CD4-positive, alpha-beta T cell treated with Interleukin-10 for 1 hour (primary cell): ENCODE measurements around the gene STARD3.

Source experiments
- DNase-seq: peaks from one replicate; pipeline ENCODE4 v3.0.0-alpha.2; 2020

Gene STARD3

DNA sequence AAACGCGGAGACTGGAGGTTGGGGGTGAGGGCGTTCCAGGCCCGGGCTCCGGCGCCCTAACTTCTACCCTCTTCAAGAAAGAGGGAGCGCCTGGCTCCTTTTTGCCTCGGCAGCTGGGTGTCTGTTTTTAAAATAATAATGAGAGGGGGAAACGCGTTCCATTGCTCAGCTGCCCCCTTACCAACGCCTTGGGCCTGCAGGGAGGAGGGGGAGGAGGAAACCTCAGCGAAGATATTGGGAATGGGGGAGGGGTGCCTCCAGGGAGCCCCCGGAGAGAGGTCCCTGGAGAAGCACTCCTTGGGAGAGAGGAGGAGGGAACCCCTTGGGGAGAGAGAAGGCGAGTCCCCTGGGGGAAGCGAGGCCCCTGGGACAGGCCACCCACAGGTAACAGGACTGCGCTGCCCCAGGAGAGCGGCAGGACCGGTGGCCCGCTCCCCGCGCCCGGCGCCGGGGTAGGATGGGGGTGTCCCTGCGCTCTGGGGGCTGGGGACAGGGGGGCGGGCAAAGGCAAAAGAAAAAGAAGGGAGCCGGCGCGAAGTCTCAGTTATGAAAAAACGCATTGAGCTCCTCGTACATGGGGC, 31.9 kb upstream of the STARD3 start:
- DNase-seq = no peak

DNA sequence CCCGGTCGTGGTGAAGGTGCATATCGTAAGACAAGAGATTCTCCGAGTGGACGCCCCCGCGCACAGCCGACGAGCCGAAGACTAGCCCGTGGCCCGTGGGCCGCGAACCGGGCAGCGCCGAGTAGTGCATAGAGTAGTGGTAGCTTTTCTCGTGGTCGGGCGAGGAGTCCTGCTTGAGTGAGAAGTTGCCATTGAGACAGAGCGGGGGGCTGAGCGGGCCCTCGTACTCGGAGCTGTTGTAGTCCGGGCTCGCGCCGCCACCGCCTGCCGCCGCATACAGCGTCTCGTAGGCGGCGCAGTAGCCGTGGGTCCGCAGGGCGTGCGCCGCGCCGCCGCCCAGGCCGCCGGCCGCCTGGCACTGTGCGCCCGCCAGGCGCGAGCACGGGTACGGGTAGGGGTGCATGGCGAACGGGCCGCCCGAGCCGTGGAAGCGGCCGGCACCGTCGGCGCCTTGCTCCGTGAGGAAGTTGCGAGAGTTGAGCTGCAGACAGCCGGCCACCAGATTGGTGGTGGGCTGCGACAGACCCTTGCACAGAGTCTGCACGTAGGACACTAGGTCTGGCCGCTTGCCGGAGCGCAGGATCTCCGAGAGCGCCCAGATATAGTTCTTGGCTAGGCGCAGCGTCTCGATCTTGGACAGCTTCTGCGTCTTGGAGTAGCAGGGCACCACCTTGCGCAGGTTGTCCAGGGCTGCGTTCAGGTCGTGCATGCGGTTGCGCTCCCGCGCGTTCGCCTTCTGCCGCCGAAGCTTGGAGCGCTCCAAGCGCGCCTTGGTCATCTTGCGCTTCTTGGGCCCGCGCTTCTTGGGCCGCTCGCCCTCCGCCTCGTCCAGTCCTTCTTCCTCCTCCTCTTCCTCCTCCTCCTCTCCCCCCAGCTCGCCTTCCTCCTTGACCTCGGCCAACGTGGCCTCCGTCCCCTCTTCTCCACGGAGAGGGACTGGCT, 31.2 kb upstream of the STARD3 start:
- no peak for DNase-seq

DNA sequence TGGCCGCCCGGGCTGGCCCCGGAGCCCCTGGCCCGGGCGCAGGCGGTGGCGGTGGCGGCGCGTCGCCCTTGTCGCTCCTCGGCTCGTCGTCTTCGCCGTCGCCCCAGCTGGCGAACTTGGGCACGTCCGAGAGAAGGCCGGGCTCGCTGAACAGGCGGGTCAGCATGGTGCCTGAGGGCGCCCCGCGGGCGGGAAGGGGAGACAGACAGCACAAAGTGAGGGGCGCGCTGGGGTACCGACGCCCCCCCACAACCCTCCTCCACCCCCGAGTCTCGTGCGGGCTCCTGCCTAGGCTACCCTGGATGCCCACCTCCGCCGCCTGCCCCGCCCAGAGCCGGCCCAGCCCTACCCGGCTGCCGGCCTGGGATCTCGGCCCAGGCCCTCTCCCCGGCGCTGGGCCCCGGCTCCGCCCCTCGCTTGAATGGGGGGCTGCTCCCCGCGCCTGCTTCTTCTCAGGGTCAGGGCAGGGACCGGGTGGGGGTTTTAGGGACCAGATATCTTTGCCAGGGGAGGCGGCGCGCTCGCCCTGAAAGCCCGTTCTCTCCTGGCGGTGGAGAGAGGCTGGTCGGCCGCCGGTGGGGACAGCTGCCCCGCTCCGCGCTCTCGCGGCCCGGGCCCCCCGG, 30.4 kb upstream of the STARD3 start:
- no peak for DNase-seq

DNA sequence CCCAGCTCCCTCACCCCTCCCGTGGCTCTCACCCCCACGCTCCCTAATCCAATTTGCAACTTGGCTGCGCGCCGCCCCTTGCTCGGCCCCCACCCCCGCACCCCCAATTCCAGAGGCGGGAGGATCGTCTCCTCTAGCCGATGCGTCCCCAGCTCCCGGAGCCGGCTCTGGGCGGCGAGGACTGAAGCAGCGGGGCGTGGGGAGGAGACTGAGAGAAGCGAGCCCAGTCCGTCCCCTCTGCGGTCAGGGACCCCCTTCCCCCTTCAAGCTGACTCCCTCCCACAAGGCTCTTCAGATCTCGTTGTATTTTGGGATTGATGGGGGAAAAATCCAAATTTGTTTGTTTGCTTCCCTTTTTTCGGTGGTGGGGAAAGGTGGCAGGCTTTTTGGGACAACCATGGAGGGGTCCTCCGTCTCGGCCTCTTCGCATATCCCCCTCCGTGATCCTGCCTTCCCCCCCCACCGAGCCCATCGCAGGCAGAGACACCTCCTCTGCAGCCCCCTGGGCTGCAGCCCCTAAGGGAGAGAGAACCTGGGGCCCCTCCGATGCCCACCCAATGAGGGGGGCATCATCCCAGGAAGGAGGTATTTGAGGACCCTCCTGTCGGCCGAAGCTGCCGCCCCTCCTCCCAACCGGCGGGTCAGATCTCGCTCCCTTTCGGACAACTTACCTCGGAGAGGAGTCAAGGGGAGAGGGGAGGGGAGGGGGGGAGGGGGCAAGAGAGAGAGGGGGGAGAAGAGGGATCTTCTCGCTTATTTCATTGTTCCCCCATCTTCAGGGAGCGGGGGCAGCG, 29.7 kb upstream of the STARD3 start:
- DNase-seq = no peak

DNA sequence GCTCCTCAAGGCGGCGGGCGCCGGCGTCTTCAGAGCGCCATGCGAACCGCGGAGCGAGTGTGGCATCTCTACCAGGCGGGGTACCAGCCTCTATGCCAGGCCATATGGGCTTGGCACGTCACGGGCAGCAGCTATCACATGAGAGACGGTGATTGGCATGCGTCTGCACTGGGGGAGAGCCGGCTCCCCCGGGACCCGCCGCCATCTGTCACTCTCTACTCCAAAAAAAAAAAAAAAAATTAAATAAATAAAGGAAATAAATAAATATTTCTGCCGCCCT, 29.2 kb upstream of the STARD3 start, which contains the start of gene NEUROD2:
NEUROD2 (minus strand) TSS at position 70 of the 280 bp plus-strand sequence. CDS start 1,321 bp downstream, outside the sequence.
- DNase-seq = no peak

DNA sequence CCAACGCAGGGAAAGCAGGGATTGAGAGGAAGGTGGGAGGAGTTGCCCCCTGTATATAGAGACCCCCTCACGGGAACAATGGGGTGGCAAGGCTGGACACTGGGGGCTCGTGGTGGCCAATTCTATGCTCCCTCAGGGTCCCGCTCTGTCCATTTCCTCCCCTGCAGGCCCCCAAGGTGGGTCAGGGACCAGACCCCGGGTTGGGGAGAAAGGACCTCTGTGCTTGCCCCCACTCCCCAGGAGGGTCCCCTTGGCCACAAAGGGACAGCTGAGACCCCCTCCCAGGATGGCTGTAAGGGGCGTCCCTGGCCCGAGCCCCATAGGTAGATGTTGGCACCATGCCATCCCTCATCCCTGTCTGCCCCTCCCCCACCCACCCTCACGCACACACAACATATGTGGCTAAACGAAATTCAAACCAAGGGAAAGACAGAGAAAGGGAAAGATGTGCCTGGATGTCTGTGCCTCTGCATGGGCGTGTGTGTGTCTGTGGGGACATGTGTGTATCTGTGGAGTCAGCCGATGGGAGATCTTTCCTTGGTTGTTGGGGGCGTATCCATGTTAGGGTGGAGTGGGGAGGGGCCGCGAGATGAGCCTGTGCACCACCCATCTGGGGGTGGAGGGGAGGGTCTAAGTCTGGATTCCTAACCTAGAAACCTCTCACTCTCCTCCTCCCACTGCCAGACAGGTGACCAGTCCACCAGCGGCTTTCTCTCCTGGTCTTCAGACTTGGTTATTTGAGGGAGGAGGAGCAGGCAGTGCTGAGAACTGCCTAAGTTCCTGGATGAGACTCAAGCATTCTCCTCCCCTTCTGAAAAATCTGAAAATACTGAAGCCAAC, 28.6 kb upstream of the STARD3 start:
- no peak for DNase-seq

DNA sequence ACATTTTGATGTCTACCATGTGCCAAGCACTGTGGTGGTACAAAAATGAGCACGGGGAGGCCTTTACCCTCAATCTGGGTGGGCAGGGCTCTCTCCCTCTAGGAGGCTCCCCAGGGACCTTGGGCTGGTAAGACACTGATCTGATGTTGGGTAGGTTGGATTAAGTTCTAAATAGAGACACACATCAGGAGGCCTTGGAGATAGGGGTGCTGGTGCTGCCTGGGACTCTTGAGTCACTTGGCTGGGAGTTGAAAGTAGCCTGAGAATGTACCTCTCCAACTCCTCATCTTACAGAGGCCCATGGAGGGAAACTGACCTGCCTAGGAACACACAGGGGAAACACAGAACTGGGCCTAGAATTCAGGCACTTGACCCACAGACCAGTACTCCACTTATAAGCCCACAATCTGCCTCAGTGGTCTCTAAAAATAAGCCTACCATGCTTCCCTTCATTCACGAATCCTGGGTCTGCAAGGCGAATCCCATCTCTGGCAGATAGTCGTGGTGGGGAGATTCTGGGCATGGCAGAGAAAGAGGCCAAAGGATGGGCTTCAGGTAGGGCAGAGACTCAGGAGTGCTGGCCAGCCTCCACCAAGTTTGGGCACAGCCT, 27.4 kb upstream of the STARD3 start:
- no peak for DNase-seq

DNA sequence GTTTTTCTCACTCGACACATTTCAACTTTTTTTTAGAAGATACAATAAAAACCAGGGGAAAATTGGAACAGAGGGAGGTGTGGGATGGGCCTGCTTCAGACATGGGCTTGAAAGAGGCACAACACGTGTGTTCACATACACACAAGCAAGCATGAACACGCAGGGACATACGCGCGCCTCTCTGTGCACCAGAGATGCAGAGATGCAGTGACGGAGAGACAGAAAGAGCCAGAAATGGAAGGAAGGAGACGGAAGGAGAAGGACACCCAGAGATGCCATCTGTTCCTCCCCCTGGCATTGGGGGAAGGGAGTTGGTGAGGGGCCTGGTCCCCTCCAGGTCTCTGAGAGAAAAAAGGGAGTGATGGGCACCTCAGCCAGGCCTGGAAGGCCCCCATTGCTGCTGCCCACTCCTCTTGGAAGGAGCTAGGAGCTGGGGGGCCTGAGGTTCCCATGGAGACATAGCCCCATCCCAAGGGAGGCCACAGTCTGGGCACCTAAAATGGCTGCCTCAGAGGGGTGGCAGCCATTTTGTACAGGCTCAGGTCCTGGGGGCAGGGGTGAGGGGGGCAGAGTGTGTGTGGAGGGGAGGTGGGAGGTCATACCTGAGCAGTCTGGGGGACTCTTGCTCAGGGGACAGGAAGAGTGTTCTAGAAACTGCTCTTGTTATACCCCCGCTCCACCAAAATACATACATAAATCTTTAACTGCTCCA, 25.4 kb upstream of the STARD3 start:
- no peak for DNase-seq

DNA sequence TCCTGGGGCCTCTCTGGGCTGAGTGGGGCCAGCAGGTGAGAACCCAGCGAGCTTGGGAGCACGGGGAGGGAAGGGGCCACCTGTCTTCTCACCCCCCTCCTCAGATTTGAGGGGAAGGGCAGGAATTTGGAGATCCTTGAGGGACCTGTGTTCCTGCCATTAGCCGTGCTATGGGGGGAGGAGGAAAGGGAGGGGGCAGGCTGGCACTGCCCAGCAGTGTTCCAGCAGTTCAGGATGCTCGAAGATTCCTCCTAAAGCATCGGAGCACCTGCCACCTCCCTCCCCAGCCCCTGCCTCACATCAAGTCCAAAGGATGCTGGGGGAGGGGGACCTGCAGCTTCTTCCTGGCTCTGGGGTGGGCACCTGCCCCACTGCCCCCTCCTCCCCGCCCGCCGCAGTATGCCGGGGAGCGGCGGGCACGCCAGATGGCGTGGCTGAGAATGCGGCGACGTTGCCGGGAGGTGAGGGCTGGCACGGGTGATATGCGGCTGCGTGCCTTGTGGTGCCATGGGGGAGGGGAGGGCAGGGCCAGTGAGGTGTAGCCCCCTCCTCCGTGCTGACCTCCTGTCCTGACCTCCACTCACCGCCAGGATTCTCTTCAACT, 24.6 kb upstream of the STARD3 start:
- no peak for DNase-seq

DNA sequence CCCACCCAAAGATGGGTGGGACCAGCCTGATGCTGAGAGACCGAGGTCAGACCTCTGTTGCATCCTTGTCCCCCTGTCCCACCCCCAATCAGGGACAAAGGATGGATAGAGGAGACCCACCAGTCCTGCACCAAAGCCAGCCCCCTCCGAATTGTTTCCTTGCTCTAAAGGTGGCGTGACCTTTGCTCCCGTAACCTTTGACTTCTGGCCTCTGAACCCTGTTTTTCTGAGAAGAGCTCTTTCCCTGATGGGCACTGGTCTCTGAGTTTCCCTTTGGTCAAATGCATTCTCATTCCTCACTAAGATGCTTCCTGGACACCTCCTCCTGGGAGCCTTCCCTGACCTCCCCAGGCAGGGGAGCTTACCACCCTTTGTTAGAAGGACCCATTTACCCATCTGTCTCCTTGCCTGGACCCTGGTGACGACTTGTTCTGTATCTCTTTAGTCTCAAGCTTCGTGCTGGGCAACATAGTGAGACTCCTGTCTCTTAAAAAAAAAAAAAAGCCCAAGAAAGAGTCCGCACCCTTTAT, 23.9 kb upstream of the STARD3 start:
- DNase-seq = no peak

DNA sequence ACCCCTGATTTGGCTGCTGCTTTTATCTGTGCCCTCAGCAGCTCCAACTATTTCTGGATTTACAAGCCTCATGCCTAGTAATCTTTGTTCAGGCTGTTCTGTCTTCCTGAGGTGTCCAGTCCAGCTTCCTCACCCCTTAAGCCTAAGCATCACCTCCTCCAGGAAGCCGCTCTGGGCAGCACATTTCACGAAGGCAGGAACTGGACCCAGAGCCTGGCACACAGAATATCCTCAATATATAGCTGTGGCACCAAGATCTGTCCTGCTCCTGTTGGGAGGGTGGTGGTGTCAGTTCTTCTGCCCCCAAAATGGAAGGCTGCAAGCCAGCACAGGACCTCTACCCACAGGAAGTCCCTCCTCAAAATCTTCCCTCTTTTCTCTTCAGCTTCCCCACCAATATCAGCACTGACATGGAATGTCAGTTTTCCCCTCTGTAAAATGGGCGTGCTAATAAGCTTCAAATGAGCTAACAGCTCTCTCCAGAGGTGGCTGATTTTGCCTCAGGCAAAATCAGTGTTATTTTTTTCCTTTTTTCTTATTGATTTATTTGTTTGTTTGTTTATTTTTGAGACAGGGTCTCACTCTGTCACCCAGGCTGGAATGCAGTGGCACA, 22.3 kb upstream of the STARD3 start:
- no peak for DNase-seq

DNA sequence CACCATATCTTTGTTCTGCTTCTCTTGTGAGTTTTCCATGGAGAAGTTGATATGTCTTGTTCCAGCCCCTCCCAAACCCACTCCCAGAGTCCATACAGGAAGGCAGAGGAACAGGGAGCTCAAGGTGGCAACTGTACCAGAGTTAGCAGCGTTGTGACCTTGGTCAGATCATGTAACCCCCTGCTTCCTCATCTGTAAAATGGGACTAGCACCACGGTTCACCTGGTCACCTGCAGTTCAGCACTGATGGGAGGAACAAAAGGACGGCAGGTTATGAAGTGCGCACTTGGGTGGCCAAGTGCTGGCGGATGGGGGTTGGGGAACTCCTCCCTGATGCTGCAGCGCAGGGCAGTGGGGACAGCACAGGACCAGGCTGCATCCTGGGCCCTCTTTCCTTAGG, 21.5 kb upstream of the STARD3 start:
- DNase-seq = no peak

DNA sequence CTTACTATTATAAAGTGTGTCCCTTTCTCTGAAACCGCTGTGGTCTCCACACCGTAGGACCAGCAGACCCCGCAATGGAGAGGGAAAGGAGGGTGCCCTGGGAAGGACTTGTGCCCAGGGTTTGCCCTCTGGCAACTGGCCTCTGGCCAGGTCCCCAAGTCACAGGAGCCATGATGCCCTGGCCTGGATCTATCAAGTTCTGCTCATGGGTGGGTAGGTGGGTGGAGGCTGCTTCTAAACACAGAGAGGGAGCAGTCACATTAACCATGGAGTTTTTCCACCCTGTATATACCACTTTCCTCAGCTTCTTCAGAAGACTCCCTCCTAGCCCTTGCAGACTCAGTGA, 19.9 kb upstream of the STARD3 start:
- DNase-seq = no peak

DNA sequence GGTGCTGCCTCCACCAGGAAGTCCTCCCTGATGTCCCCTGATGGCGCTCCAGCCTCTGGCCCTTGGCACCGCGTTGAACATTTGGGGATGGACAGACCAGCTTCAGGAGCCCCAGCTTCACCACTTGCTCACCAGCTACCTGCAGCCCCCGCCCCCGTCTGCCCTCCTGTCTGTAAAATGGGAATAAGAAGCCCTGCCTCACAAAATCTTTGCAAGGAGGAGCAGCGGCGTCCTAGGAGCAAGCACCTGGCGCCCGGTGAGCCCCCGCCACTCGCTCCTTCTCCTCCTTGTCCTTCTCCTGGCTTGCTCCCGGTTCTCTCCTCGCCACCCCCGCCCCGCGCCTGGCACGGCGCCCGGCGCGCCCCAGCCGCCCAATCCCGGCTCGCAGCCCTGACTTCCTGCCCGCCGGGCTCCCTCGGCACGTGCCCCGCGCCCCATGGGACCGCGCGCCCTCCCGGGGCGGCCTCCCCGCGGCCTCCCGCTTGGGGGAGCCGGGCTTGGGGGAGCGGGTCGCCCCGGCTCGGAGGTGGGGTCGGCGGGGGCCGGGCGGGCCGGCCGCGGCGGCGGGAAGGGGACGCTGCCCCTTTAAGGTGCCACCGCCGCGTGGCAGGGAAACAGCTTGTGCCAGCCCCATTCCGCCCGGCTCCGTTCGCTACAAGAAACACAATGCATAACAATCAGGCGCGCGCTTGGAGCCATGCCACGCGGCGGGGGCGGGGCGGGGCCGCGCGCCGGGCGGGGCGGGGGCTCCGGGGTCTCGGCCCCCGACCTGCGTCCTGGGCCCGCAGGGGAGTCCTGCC, 19.3 kb upstream of the STARD3 start:
- DNase-seq = peak; percentile 57

DNA sequence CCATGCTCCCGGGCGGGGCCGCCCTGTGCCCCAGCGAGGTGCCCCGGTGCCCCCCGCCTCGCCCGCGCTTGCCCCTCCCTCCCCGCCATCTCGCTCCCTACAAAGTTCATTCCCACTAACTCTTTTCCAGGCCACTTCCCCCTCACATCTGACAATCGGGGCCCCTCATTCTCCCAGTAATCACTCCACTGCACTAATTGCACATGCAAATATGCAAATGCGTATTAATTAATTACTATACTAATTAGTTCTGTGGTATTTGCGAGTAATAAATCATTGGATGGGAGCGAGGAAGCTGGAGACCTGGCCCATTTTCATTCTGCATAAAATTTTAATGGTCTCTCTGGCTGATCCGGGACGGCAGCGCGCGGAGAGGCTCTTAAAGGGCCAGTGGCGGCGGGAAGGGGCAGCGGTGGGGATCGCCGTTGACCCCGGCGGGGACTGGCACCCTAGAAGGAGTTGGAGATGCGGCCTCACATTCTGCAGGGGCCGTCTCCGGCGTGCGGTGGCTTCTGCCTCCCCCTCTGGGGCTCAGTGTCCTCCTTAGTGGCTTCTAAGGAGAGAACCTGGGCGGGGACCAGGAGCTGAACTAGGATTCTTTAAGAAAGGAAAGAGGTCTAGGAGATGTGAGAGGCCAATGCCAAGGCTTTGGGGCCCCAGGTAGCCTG, 18.6 kb upstream of the STARD3 start:
- no peak for DNase-seq

DNA sequence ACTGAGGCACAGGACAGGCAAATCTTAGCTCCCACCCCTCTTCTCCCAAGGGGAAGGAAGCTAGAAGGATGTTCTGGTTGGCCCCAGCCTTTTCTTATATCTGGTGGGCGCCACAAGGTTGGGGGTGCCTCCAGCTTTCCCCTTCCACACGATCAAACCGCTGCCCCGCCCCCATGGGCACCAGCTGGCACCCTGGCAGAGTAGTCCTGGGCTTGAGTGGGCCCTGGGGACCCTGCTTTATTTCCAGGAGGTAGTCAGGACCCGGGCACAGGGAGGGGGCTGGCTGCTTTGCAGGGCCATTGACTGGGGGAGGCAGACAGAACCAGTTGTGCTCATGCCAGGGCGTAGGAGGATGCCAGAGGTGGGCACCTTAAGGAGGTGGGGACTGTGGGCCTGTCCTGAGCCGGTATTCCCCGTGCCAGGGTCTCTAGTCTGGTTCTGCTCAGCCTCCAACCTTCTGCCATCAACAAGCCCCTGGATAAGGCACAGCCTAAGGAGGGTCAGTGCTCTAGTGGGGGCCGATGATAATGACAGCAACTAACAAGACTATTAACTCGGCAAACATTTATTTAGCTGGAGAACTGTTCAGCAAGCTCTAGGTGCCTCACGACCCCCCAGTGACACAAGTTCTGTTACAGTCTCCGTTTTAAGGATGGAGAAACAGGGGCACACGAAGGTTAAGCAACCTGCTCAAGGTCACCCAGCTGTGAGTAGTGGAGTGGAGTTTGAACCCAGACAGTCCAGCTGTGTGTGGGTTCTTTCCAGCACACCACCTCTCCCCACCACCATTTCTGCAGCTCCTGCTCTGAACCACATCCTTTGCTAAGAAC, 17.8 kb upstream of the STARD3 start:
- DNase-seq = no peak

DNA sequence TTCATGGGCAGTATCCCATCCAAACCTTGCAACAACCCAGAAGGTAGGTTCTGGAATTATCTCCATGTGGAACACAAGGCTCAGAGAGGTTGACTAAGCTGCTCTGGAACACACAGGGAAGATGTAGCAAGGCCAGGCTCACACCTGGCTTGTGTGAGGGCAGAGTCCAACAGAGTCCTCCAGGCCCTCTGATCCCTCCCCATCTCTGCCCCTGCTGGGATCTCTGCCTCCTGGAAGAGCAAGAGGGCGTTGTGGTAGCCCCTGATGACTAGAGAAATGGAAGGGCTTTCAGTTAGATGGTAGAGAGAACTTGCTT, 17.2 kb upstream of the STARD3 start:
- DNase-seq = no peak
